ENCODE results near the gene TARP.
"Not testable (repeated sequence)": the region's sequence is repeated elsewhere in the genome, so short reads cannot be mapped to it uniquely, and the experiment has no call there.

The TARP gene

DNA sequence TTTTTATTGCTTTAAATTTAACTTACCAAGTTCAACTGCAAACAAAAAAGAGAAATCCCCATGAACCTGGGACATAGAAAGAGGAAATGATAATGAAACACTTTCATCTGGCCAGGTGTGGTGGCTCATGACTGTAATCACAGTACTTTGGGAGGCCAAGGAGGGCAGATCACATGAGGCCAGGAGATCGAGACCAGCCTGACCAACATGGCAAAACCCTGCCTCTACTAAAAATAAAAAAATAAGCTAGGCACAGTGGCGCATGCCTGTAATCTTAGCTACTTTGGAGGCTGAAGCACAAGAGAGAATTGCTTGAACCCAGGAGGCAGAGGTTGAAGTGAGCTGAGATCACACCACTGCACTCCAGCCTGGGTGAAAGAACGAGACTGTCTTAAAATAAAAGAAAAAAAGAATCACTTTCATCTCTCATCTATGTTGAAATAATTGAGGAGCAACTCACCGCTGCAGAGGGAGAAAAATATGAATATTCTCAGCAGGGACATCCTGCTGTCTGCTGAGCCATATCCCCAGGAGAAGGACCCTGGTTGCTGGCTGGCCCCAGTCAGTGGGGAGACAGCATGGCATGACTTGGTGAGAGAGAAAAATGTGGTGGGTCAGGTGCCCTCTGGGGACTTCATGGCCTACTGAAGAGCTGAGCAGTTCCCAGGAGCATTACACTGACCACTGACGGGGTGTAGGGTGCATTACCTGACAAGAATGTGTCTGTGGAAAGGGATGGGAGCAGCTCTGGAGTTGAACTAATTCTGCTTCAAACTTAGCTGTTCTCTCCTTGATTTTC lies 22.8 kb upstream of the TARP start:
- DNase-seq = no peak

DNA sequence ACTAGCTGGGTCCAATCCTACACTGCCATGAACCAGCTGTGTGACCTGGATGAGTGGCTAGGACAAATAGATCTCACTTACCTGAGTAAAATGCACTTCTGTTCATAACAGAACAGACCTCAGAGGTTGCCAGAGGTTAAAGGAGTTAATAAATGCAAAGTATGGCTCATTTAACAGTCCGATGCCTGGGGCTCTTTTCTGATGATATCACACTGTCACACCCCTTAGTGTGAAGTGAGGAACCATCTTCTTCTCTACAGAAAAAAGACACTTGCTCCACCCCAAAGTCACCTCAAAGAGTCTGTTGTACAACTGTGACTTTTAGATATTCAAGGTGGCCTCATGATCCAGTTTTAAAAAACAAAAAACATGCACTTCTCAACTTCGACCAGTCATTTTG lies 21.5 kb upstream of the TARP start:
- DNase-seq = no peak

DNA sequence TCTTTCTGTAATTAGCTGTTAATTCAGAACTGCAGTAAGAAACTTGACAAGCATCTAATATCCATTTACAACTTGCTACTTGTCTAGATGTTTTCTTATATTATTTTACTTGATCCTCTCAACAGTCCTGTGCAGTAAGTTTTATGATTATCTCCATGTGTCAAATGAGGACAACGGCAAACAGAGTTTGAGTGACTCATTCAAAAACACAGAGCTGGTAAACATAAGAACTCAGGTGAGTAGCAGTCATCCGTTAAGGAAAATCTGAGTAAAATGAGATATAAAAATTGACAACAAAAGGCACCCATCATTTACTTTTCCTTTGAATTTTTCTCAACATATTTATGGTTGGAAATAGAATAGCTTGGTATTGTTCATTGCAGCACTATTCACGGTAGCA lies 19.0 kb upstream of the TARP start:
- DNase-seq = no peak

DNA sequence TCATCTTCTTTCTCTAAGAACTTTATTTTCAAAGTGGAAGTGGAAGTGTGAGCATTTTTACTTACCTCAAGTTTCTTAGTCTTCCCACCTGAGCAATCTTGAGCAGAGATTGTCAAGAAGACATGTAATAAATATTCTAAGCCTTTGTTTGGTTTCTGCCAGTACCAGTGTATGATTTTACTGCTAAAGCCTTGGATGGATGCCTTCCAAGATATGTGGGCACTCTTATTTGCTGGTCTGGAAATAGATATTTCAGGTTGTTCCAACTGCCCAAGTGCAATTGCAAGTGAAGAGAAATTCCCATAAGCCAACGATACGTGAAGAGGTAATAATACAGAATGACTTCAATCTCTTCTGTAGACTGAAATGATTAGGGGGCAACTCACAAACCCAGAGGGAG lies 18.2 kb upstream of the TARP start:
- DNase-seq = no peak

DNA sequence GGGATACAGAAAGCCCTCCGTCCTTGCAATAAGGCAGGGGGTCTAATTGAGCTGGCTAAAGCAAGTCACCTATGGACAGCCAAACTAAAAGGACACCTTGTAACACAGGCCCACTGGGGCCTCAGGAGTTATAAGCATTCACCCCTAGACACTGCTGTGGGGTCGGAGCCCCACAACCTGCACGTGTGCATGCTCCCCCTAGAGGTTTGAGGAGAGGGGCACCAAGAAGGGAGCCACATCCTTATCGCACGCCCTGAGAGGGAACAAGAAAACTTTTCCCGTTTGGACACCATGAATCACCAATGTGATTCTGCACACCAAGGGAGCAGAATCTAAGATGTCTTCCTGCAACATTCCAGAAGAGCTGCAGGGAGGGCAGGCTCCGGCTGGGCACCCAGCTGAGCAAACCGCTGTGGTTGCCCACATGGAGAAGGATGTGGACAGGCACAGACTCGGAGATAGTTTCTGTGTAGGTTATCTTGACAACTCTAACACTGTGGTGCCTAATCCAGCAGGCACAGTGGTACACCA lies 17.7 kb upstream of the TARP start:
- no peak for DNase-seq

DNA sequence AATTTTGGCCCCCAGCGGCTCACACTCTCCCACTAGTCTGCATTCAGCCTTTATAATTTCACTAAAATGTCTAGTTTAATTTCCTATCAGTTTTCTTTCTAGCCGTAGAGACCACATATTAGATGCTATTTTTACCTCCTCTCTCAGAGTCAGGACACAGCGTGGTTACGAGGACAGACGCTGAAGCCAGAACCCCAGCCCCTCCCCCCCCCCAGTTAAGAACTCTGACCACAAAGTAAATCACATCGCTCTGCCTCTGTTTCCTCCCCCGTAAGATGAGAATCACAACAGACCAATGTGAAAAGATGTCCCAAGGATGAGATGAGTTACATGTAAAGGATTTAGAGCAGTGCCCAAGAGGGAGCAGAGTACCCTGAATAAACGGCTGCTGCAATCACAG lies 11.1 kb upstream of the TARP start:
- DNase-seq = no peak

DNA sequence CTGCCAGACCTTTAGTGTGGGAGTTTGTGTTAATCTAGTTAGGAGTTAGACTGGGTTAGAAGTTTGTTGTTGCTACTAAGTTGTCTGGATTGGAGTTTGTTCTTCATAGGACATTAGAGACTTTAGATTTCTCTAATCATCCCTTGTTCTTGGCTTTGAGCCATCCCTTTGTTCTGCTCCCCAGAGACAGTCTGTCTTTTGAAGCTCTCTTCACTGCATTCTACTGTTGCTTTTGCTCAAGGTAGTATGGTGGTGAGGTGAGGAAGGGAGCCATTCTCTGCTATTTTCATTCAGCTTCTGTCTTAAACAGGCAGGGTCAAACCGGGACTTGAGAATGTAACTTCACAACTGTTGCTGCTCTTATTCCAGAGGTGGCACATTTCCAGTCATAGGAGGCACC lies 10.4 kb upstream of the TARP start:
- DNase-seq = no peak

- no peak for DNase-seq
Measured at GRCh38 chr7:38283107-38283506, 9.7 kb upstream of the TARP start.

- no peak for DNase-seq
Measured at GRCh38 chr7:38282081-38282480, 8.6 kb upstream of the TARP start.

DNA sequence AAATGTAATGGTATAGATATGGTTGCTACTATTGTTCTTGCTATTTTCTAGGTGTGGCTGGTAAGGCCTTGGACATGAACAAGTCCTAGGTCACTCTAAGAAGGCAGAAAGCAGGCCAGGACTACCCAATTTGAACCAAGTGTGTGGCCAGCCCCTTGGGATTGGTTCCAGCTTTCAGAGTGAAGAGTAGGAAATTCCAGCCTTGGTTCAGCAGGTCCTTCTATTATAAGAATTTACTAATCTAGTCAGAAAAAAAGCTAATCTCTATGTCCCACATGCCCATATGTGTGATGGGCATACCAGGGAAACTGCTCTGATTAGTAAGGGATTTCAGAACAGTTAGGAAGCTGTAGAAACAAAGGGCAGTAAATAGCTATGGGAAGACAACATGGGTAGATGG lies 7.8 kb upstream of the TARP start:
- DNase-seq = no peak

DNA sequence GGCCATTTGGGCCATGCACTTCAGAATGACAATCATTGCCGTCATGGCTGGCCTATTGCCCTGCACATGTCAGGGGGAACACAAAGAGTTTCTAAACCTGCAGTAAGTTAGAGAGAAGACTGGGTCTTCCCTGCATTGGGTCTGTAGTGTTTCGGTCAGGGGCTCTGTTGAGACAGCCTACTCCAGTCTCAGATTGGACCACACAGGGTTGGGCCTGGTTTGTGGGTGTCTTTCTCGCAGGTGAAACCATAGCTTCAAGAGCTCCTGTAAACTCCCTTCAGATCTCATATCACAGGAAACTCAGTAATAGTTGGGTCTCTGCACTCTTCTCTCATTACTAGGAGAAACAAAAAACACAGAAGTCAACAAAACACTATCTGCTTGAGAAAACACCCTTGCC lies 7.3 kb upstream of the TARP start:
- no peak for DNase-seq

DNA sequence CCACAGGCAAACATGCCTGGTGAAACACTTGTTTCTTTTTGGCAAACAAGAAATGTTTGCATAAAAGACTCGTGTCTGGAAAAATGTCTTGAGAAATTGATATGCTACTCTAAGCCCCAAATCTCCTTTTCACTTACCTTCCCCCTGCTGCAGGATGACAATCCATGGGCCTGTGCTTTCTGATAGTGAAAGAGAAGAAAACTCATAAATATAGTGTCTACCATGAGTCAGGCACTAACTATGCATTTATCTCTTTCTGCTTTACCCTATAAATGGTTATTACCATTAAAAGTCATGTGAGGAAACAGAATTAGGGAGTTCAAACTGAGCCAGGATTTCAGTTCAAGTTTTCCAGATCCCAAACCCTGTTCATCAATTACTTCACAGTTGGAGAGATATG lies 6.6 kb upstream of the TARP start:
- no peak for DNase-seq

DNA sequence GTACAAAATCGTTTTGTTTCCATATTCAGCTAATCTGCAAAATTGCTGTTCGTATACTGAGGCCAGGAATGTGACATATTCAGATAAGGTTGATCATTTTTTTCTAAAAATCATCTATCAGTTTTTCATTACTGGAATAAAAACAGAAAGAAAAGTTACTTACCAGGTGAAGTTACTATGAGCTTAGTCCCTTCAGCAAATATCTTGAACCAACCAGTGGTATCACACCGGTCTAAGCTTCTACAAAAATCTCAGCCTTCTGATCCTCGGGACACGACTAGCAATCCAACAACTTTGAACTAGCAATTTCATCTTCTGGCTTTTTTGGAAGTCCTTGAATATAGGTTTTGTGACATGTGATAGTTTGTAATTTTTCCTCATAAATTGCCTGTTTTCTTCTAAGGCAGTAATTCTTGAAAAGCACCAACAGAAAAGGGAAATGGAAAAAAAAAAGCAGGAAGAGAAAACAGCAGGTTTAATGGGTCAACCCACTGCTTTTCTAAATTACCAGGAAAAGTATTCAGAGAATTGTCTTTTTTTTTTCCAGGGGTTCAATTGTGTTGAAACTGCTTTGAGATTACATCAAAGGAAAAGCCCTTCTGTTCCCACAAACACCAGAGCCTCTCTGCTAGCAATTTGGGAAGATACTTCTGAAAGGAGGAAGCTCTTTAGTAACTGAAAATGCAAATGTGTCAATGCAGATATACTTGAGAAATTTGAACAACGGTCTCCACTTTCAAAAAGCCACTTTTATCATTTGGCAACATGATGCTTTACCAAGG lies 2.9 kb upstream of the TARP start:
- DNase-seq = no peak

DNA sequence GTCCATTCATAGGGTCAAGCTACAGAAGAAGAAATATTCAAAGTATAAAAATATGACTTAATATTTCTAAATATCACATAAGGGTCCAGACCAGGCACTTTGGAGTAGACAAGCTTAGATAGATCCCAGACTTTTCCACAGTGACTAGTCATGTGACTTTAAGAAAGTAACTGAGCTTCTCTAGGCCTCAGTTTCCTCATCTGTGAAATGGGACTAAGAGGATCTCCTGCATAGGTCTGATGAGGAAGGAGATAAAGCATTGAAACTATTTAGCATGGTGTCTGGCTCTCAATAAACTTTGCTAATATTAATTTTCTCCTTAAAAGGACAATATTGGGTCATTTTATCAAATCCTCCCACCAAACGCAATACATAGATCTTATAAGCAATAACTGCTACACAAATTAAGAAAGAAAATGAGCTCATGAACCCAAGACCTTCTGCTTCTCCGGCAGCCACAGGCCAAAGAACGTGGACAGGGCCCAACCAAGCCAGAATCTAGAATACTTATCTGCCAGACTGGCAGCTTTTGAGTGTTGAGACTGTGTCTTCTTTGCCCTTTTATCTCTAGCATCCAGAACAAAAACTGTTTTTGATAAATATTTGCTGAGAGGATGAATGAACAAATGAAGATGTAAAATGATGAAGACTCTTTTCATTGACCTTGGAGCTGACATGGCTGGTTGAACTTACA lies 1.6 kb upstream of the TARP start:
- DNase-seq = no peak

GRCh38 chr7:38274486-38274885 lies 1.1 kb upstream of the TARP start:
- DNase-seq = no peak

DNA sequence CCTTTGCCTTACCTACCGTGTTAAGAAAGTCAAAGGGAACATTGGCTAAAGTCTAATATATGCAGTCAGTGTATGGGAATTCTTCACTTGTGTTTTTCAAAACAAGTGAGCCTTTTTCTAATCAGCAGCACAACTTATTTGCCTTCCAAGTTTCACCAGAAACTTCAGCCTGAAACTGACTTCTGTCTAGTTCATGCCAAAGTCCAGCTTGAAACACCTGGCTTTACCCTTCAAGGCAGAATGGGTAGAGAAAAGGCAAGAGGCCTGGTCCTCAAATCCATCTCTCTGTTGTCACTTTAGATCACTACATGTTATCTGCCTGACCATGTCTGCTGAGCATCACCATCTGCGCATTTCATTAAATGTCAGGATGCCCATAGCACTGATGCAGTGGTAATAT lies 3.0 kb downstream of the TARP start:
- not testable (repeated sequence) for DNase-seq

DNA sequence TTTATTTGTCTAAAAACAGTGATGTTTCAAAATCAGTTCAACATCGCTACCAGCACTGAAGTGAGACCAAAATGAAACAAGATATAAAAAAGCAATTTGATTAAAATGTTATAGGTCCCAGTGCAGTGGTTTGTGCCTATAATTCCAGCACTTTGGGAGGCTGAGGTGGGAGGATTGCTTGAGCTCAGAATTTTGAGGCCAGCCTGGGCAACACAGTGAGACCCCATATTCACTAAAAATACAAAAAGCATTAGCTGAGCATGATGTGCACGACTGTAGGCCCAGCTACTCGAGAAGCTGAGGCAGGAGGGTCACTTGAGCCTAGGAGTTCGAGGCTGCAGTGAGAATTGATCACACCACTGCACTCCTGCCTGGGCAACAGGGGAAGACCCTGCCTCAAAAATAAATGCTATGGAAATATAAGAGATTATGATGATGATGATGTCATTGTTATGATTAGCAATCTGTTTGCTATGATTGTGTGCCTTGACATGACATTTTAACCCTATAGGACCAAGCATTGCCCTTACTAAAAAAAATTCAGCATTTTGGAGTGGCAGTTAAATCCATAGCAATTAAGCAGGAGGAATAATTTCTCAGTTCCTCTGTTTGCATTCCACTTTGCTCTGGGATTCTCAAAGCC lies 3.6 kb downstream of the TARP start:
- DNase-seq = not testable (repeated sequence)

DNA sequence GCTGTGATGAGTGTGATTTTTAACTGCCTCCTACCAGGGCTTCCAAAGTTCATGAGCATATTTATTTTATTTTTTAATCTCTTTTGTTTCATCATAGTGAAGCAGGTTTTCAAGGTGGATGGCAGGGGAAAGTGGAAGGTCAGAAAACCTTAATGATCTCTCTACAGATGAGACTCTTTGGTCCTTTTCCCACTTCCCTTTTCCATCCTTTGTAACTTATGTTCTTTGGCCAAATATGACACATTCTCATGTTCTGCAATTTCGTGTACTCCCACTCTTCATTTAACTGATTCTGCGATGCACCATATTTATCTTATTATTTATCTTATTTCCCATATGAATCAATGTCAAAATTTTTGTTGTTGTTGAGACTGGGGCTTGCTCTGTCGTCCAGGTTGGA lies 7.5 kb downstream of the TARP start:
- DNase-seq = not testable (repeated sequence)

- DNase-seq = not testable (repeated sequence)
Measured at GRCh38 chr7:38264602-38265001, 8.8 kb downstream of the TARP start.

DNA sequence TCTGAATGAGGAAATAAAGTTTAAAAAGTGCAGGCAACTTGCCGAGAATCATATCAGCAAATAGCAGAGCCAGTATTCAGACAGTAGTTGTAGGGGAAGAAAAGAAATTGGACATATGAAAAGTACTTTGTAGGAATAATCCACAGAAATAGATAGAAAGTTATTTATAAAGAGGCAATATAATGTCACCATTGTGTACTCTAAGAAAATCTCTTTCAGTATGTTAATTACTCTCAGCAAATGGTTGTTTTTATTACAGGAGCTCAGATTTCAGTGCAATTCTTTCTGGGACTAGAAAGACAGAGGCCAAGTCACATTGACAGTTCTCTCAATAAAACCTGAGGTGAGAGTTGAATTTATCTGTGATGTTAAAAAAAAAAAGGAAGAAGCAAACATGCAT lies 10.2 kb downstream of the TARP start:
- DNase-seq = not testable (repeated sequence)

DNA sequence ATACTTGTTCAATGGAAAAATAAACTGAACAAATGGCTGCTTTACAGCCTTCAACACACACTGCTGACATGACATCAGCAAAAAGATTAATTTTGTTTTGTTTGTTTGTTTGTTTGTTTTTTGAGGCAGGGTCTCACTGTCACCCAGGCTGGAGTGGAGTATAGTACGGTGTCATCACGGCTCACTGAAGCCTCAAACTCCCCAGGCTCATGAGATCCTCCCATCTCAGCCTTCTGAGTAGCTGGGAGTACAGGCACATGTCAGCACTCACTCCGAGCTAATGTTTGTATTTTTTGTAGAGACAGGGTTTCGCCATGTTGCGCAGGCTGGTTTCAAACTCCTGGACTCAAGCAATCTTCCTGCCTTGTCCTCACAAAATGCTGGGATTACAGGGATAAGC lies 10.9 kb downstream of the TARP start:
- no peak for DNase-seq

- not testable (repeated sequence) for DNase-seq
Measured at GRCh38 chr7:38262026-38262425, 11.4 kb downstream of the TARP start.

GRCh38 chr7:38261601-38262000 lies 11.8 kb downstream of the TARP start:
- DNase-seq = not testable (repeated sequence)
